ENCODE results near the gene NRXN2.

NRXN2 gene

GRCh38 chr11:64721359-64721699, 1.7 kb downstream of the NRXN2 start:
- no peak for DNase-seq (ENCODE audit: low read depth, low spot score)

GRCh38 chr11:64720640-64721358, 2.2 kb downstream of the NRXN2 start:
- DNase-seq (ENCODE audit: low read depth, low spot score) = no peak

- no peak for DNase-seq (ENCODE audit: low read depth, low spot score)
Measured at GRCh38 chr11:64720167-64720566, 2.8 kb downstream of the NRXN2 start.

GRCh38 chr11:64719406-64719805, 3.6 kb downstream of the NRXN2 start:
- DNase-seq (ENCODE audit: low read depth, low spot score) = no peak

- DNase-seq (ENCODE audit: low read depth, low spot score) = no peak
Measured at GRCh38 chr11:64718780-64719124, 4.2 kb downstream of the NRXN2 start.

- no peak for DNase-seq (ENCODE audit: low read depth, low spot score)
Measured at GRCh38 chr11:64718084-64718779, 4.8 kb downstream of the NRXN2 start.

- DNase-seq (ENCODE audit: low read depth, low spot score) = no peak
Measured at GRCh38 chr11:64717268-64717578, 5.8 kb downstream of the NRXN2 start.

GRCh38 chr11:64716473-64717267, 6.3 kb downstream of the NRXN2 start:
- DNase-seq (ENCODE audit: low read depth, low spot score) = peak; percentile 40

- DNase-seq (ENCODE audit: low read depth, low spot score) = no peak
Measured at GRCh38 chr11:64715756-64716472, 7.1 kb downstream of the NRXN2 start.

GRCh38 chr11:64715110-64715509, 7.9 kb downstream of the NRXN2 start:
- no peak for DNase-seq (ENCODE audit: low read depth, low spot score)

- no peak for DNase-seq (ENCODE audit: low read depth, low spot score)
Measured at GRCh38 chr11:64714666-64715065, 8.3 kb downstream of the NRXN2 start.

- peak; percentile 86 for DNase-seq (ENCODE audit: low read depth, low spot score)
Measured at GRCh38 chr11:64713781-64714363, 9.1 kb downstream of the NRXN2 start.

GRCh38 chr11:64713016-64713707, 9.8 kb downstream of the NRXN2 start:
- DNase-seq (ENCODE audit: low read depth, low spot score) = peak; percentile 18

GRCh38 chr11:64712430-64713015, 10.5 kb downstream of the NRXN2 start:
- DNase-seq (ENCODE audit: low read depth, low spot score) = no peak

- DNase-seq (ENCODE audit: low read depth, low spot score) = no peak
Measured at GRCh38 chr11:64711956-64712362, 11.0 kb downstream of the NRXN2 start.

GRCh38 chr11:64711138-64711955, 11.7 kb downstream of the NRXN2 start:
- DNase-seq (ENCODE audit: low read depth, low spot score) = no peak

- DNase-seq (ENCODE audit: low read depth, low spot score) = no peak
Measured at GRCh38 chr11:64710418-64711137, 12.4 kb downstream of the NRXN2 start.

- no peak for DNase-seq (ENCODE audit: low read depth, low spot score)
Measured at GRCh38 chr11:64705501-64705900, 17.5 kb downstream of the NRXN2 start.

GRCh38 chr11:64703048-64703447, 19.9 kb downstream of the NRXN2 start:
- DNase-seq (ENCODE audit: low read depth, low spot score) = no peak
